ENCODE results near the gene OR5H2. TPM values are rescaled to one million over a fixed set of nuclear protein-coding genes. Genes with fewer than 3 reads are reported as not detected.

Gene OR5H2
- total RNA-seq = not detected in 2 replicates

GRCh38 chr3:98282205-98282604, at the start of gene OR5H2:
TSS of gene OR5H2 (plus strand) at chr3:98282505. CDS start at chr3:98282903, 398 bp downstream.

GRCh38 chr3:98263944-98264343, 18.4 kb upstream of the OR5H2 start, which contains the start of gene OR5H6:
TSS of gene OR5H6 (plus strand) at chr3:98264244. CDS start at chr3:98264333, 89 bp downstream.

Other genes starting within 250 kb of the OR5H2 start
- not detected in 2 replicates for gene GABRR3, start 247.2 kb upstream of the OR5H2 start, total RNA-seq
- gene OR5AC2, start 195.3 kb upstream of the OR5H2 start, total RNA-seq = not detected in 2 replicates
- gene OR5H1, start 151.8 kb upstream of the OR5H2 start, total RNA-seq = not detected in 2 replicates
- not detected in 2 replicates for gene OR5H14, start 135.0 kb upstream of the OR5H2 start, total RNA-seq
- not detected in 2 replicates for gene OR5H15, start 115.8 kb upstream of the OR5H2 start, total RNA-seq
- not detected in 2 replicates for gene OR5H6, start 18.3 kb upstream of the OR5H2 start, total RNA-seq
- not detected in 2 replicates for gene OR5K4, start 71.3 kb downstream of the OR5H2 start, total RNA-seq
- gene OR5K3, start 108.2 kb downstream of the OR5H2 start, total RNA-seq = not detected in 2 replicates
- not detected in 2 replicates for gene OR5K1, start 180.7 kb downstream of the OR5H2 start, total RNA-seq
- gene OR5K2, start 215.2 kb downstream of the OR5H2 start, total RNA-seq = not detected in 2 replicates
- gene CLDND1, start 240.4 kb downstream of the OR5H2 start, total RNA-seq = 142 and 143 TPM in 2 replicates
- not detected in 2 replicates for gene GPR15, start 249.5 kb downstream of the OR5H2 start, total RNA-seq